Gastrocnemius medialis (tissue), 4 donors: ENCODE results near the gene DDX18. TPM values are rescaled to one million over a fixed set of nuclear protein-coding genes. Genes with fewer than 3 reads are reported as not detected.

Experiments
- ATAC-seq, 2 donors: fragments of 150-250 bp; one replicate each; pipeline ENCODE4 v1.9.1; 2016
- DNase-seq, 2 donors: peaks; one replicate each; pipeline ENCODE4 v3.0.0-alpha.2; 2019
- H3K27ac ChIP-seq, 4 donors: fragments of 200-600 bp; sonication (generic); 1 replicate in 1 of 4; 2 replicates in 3 of 4; pipeline ENCODE4 v1.5.1; 2016 to 2018; ENCODE audit warnings: mild to moderate bottlenecking in 2 of 4, moderate library complexity in 1 of 4
- H3K27me3 ChIP-seq, 3 donors: fragments of 200-600 bp; sonication (generic) in 2 of 3; 1 replicate in 1 of 3; 2 replicates in 2 of 3; pipeline versions ENCODE4 v1.5.1 to v1.6.0; 2016 to 2019; ENCODE audit warnings: mild to moderate bottlenecking in 1 of 3, moderate library complexity in 1 of 3
- H3K36me3 ChIP-seq, 2 donors: fragments of 200-600 bp; sonication (generic) in 1 of 2; one replicate each; pipeline ENCODE4 v1.5.1; 2017 to 2018
- H3K4me1 ChIP-seq, 2 donors: fragments of 200-600 bp; sonication (generic) in 1 of 2; one replicate each; pipeline ENCODE4 v1.5.1; 2016 to 2017; ENCODE audit warnings: mild to moderate bottlenecking in 2 of 2
- H3K4me3 ChIP-seq, 4 donors: fragments of 200-600 bp; sonication (generic) in 3 of 4; 1 replicate in 1 of 4; 2 replicates in 3 of 4; pipeline ENCODE4 v1.5.1; 2016 to 2019; ENCODE audit warnings: mild to moderate bottlenecking in 2 of 4
- H3K9me3 ChIP-seq, 3 donors: fragments of 200-600 bp; sonication (generic) in 2 of 3; 1 replicate in 1 of 3; 2 replicates in 2 of 3; pipeline ENCODE4 v1.5.1; 2016 to 2019
- CTCF ChIP-seq, 5 experiments: fragments of 450-650 bp in 3 of 5; fragments of 200-600 bp in 2 of 5; sonication (generic) in 2 of 5; IDR thresholded peaks in 4 of 5; conservative IDR thresholded peaks in 1 of 5; 1 replicate in 4 of 5; 2 replicates in 1 of 5; pipeline ENCODE4 v1.5.1; 2016 to 2019; ENCODE audit warnings: antibody characterized with exemption in 5 of 5, mild to moderate bottlenecking in 3 of 5, moderate library complexity in 3 of 5
- POLR2A ChIP-seq, 2 donors: fragments of 450-650 bp; IDR thresholded peaks; one replicate each; pipeline ENCODE4 v1.6.1; 2017; ENCODE audit warnings: antibody characterized with exemption in 2 of 2, mild to moderate bottlenecking in 2 of 2, moderate library complexity in 2 of 2
- in situ Hi-C, 4 donors: fragments of 200-750 bp; cut with MboI; loops; one replicate each; pipeline versions ENCODE4 v1.15.0 to v1.8.0; 2017; ENCODE audit warnings: low sequenced_read_pairs in 4 of 4
- intact Hi-C: fragments of 100-400 bp; cut with DNase I; formaldehyde crosslinking; loops from one replicate; pipeline ENCODE4 v1.15.1; 2023; ENCODE audit warnings: low total_unique reads
- total RNA-seq, 4 donors: library from RNA; depleted of rRNA; stranded (reverse); fragments of >200 nt; gene quantifications; one replicate each; pipeline versions ENCODE4 v1.1.0 to v1.2.3, GENCODE V29; 2016

The DDX18 gene
- total RNA-seq, 4 donors from 2014 or later, result 21.8 to 37.1 (median 24.7) TPM

DNA sequence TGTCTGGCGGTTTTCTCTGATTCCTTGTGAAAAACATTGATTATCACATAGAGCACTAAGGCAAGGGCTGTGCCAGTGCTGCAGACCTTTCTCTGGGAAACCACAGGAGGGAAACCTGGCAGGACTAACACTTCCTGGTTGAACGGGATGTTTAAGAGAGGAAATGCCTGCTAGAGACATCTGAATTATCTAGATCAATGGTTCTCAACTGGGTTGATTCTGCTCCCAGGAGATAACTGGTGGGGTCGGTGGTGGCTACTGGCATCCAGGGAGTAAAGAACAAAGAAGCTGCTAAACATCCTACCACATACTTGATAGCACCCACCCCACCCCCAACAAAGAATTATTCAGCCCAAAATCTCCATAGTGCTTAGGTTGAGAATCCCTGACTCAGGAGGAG is 37.5 kb downstream of the DDX18 start:
- ATAC-seq, result no peak
- DNase-seq, result no peak
- in situ Hi-C loops, result no loop called here
- H3K4me3 ChIP-seq, result no peak overlapping the region
- no peaks in the 10 kb centered on the region for H3K36me3 ChIP-seq
- no peaks in the 10 kb centered on the region for H3K4me1 ChIP-seq
- H3K27me3 ChIP-seq, result peaks cover 4 to 17% (median 6%) of the 10 kb centered on the region in 3 donors
- intact Hi-C loops, result no loop called here
- TF ChIP-seq CTCF (IDR thresholded peaks at IDR 0.05 in 4 of 5, conservative IDR thresholded peaks at IDR 0.05 in 1 of 5) (no peak), POLR2A (IDR thresholded peaks at IDR 0.05) (no peak)
- no peak overlapping the region for H3K27ac ChIP-seq
- H3K9me3 ChIP-seq, result no peaks in the 10 kb centered on the region

- peaks cover 0 to 16% (median 6%) of the 10 kb centered on the region in 3 donors for H3K27me3 ChIP-seq
- in situ Hi-C loops (no loop called here), intact Hi-C loops (no loop called here)
- TF ChIP-seq POLR2A (IDR thresholded peaks at IDR 0.05) (no peak), CTCF (IDR thresholded peaks at IDR 0.05 in 4 of 5, conservative IDR thresholded peaks at IDR 0.05 in 1 of 5) (no peak)
- no peaks in the 10 kb centered on the region for H3K9me3 ChIP-seq
- no peak overlapping the region for H3K4me3 ChIP-seq
- ATAC-seq (no peak), DNase-seq (no peak)
- H3K27ac ChIP-seq, result no peak overlapping the region
- no peaks in the 10 kb centered on the region for H3K36me3 ChIP-seq
- no peaks in the 10 kb centered on the region for H3K4me1 ChIP-seq
Observed at GRCh38 chr2:117853316-117853715, 38.8 kb downstream of the DDX18 start.

- Histone ChIP-seq H3K27me3 (peaks cover 0 to 14% (median 10%) of the 10 kb centered on the region in 3 donors), H3K9me3 (no peaks in the 10 kb centered on the region), H3K4me3 (no peak overlapping the region), H3K27ac (no peak overlapping the region), H3K4me1 (no peaks in the 10 kb centered on the region), H3K36me3 (no peaks in the 10 kb centered on the region)
- in situ Hi-C loops, result no loop called here
- no peak for TF ChIP-seq CTCF (IDR thresholded peaks at IDR 0.05 in 4 of 5, conservative IDR thresholded peaks at IDR 0.05 in 1 of 5)
- no peak for TF ChIP-seq POLR2A (IDR thresholded peaks at IDR 0.05)
- DNase-seq (no peak), ATAC-seq (no peak)
- intact Hi-C loops, result no loop called here
Observed at GRCh38 chr2:117853873-117854272, 39.4 kb downstream of the DDX18 start.

DNA sequence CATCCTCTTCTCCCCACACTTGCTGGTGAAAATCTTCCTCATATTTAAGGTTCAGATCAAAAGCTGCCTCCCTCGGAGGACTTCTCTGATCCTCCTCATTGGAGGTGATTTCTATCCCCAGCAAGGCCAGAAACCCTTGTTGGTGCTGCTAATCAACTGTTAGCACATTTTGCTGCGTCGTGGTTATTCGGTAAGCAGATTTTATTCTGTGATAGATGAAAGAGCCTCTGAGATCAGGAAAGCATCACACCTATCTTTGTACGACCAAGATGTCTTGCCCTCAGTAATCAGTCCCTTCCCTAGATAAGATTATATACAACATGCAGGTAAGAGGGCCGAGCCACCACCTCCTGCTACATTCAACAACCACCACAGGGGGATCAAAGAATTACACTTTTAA is 40.1 kb downstream of the DDX18 start:
- intact Hi-C loops, result no loop called here
- no peak for TF ChIP-seq POLR2A (IDR thresholded peaks at IDR 0.05)
- TF ChIP-seq CTCF (IDR thresholded peaks at IDR 0.05 in 4 of 5, conservative IDR thresholded peaks at IDR 0.05 in 1 of 5), result no peak
- DNase-seq (no peak), ATAC-seq (no peak)
- Histone ChIP-seq H3K4me1 (no peaks in the 10 kb centered on the region), H3K27ac (no peak overlapping the region), H3K4me3 (no peak overlapping the region), H3K27me3 (peaks cover 0 to 16% (median 12%) of the 10 kb centered on the region in 3 donors), H3K36me3 (no peaks in the 10 kb centered on the region), H3K9me3 (no peaks in the 10 kb centered on the region)
- in situ Hi-C loops, result no loop called here

DNA sequence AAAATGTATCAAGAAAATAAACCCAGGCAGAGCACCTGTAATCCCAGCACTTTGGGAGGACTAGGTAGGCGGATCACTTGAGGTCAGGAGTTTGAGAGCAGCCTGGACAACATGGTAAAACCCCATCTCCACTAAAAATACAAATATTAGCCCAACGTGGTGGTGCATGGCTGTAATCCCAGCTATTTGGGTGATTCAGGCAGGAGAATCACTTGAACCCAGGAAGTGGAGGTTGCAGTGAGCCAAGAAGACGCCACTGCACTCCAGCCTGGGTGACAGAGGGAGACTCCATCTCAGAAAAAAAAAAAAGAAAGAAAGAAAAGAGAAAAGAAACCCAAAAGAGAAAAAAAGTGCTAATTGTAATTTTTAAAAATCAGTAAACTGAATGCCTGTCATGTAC is 41.4 kb downstream of the DDX18 start:
- no peak for TF ChIP-seq CTCF (IDR thresholded peaks at IDR 0.05 in 4 of 5, conservative IDR thresholded peaks at IDR 0.05 in 1 of 5)
- no peak for TF ChIP-seq POLR2A (IDR thresholded peaks at IDR 0.05)
- in situ Hi-C loops, result no loop called here
- Histone ChIP-seq H3K36me3 (no peaks in the 10 kb centered on the region), H3K4me1 (no peaks in the 10 kb centered on the region), H3K27ac (no peak overlapping the region), H3K27me3 (peaks cover 0 to 19% (median 19%) of the 10 kb centered on the region in 3 donors), H3K4me3 (no peak overlapping the region), H3K9me3 (no peaks in the 10 kb centered on the region)
- DNase-seq (no peak), ATAC-seq (no peak)
- intact Hi-C loops, result no loop called here
